ENCODE data around the gene PSMG2.
A peak's percentile ranks its signal among the peaks of the same experiment; 100 is the strongest.

PSMG2 gene

GRCh38 chr18:12699747-12700146 lies 3.1 kb upstream of the PSMG2 start:
- no peak for DNase-seq (ENCODE audit: low read depth)
- H3K4me3 ChIP-seq (ENCODE audit: low read length): no peak overlapping the region
- TF ChIP-seq CTCF (conservative IDR thresholded peaks at IDR 0.05; ENCODE audit: low read length): no peak

GRCh38 chr18:12701161-12701560 lies 1.7 kb upstream of the PSMG2 start:
- DNase-seq (ENCODE audit: low read depth): no peak
- H3K4me3 ChIP-seq (ENCODE audit: low read length): peak overlapping the region; percentile 92
- TF ChIP-seq CTCF (conservative IDR thresholded peaks at IDR 0.05; ENCODE audit: low read length): no peak

GRCh38 chr18:12703096-12703567 lies 290 bp downstream of the PSMG2 start:
- DNase-seq (ENCODE audit: low read depth): no peak
- TF ChIP-seq CTCF (conservative IDR thresholded peaks at IDR 0.05; ENCODE audit: low read length): no peak
- H3K4me3 ChIP-seq (ENCODE audit: low read length): peak overlapping the region; percentile 92

GRCh38 chr18:12703664-12704063 lies 822 bp downstream of the PSMG2 start:
- DNase-seq (ENCODE audit: low read depth): peak; percentile 36

GRCh38 chr18:12711446-12711845 lies 8.6 kb downstream of the PSMG2 start:
- H3K4me3 ChIP-seq (ENCODE audit: low read length): no peak overlapping the region
- no peak for DNase-seq (ENCODE audit: low read depth)
- TF ChIP-seq CTCF (conservative IDR thresholded peaks at IDR 0.05; ENCODE audit: low read length): no peak

More at GRCh38 chr18:12703664-12704063, 822 bp downstream of the PSMG2 start:
- H3K4me3 ChIP-seq (ENCODE audit: low read length): peak overlapping the region; percentile 92
- no peak for TF ChIP-seq CTCF (conservative IDR thresholded peaks at IDR 0.05; ENCODE audit: low read length)

GRCh38 chr18:12721495-12722275 lies 18.8 kb downstream of the PSMG2 start:
- no peak for DNase-seq (ENCODE audit: low read depth)
- H3K4me3 ChIP-seq (ENCODE audit: low read length): no peak overlapping the region
- no peak for TF ChIP-seq CTCF (conservative IDR thresholded peaks at IDR 0.05; ENCODE audit: low read length)

- TF ChIP-seq CTCF (conservative IDR thresholded peaks at IDR 0.05; ENCODE audit: low read length): no peak
- DNase-seq (ENCODE audit: low read depth): no peak
- H3K4me3 ChIP-seq (ENCODE audit: low read length): no peak overlapping the region
These were observed 19.9 kb downstream of the PSMG2 start for GRCh38 chr18:12722731-12723130.

Data from AG10803 (cell line).